HL-60 (cell line): ENCODE data around the gene TRAPPC6A.

Source experiments
- CTCF ChIP-seq: IDR thresholded peaks from one replicate; pipeline ENCODE4 v1.5.1; 2011; ENCODE audit warnings: low read length, control low read depth, inconsistent platforms; ENCODE audit not compliant: insufficient read depth
- GABPA ChIP-seq: IDR thresholded peaks from 2 replicates; pipeline ENCODE4 v1.6.1; 2012; ENCODE audit warnings: low read depth
- POLR2AphosphoS5 ChIP-seq: IDR thresholded peaks from 2 replicates; pipeline ENCODE4 v1.6.1; 2012; ENCODE audit warnings: low read depth
- SPI1 ChIP-seq: IDR thresholded peaks from 2 replicates; pipeline ENCODE4 v1.6.1; 2012; ENCODE audit warnings: low read depth, mild to moderate bottlenecking, borderline replicate concordance

GRCh38 chr19:45115809-45116615 is 62.0 kb downstream of the TRAPPC6A start:
- TF ChIP-seq POLR2AphosphoS5 (peak; percentile 95), CTCF (no peak), SPI1 (peak; percentile 89; the same call in 1 of the 2 replicates), GABPA (peak; percentile 89)
